ENCODE measurements around the gene NEK9. TPM values are rescaled to one million over a fixed set of nuclear protein-coding genes. Genes with fewer than 3 reads are reported as not detected.

The NEK9 gene
- total RNA-seq, 2 experiments from 2014 or later, result 74.9 to 81.6 TPM

DNA sequence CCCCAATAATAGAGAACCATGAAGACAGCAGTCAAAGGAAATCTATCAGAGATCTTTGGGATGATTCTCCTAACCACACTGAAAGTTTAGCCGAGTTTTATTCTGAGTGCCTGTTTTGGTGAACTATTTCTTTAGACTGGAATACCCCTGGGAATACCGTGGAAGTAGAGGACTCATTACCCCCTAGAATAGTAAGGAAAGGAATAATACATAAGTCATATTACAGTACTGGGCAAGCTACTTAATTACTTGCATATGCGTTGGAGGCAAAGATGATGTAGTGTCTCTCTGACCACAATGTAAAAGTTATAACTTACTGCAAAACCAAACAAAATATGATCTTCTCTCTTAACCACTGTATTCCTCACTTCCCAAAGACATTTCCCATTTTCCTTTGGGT lies 32.0 kb downstream of the NEK9 start:
- Mint-ChIP-seq H3K27me3 (no peaks in the 10 kb centered on the region), H3K27ac (peak overlapping the region; percentile 56), H3K9me3 (no peaks in the 10 kb centered on the region), H3K4me1 (no peaks in the 10 kb centered on the region), H3K4me3 (no peak overlapping the region), H3K36me3 (ENCODE audit: low read depth) (peaks cover 52% of the 10 kb centered on the region)
- ChIA-PET POLR2A (no interaction called here), CTCF (interaction anchor here (0.6 to 1.5 kb wide), 5 partner anchors 10 to 189 kb away, joined by 3 to 5 read pairs (median 3); no protein-coding TSS in a partner anchor)
- no peak for DNase-seq

DNA sequence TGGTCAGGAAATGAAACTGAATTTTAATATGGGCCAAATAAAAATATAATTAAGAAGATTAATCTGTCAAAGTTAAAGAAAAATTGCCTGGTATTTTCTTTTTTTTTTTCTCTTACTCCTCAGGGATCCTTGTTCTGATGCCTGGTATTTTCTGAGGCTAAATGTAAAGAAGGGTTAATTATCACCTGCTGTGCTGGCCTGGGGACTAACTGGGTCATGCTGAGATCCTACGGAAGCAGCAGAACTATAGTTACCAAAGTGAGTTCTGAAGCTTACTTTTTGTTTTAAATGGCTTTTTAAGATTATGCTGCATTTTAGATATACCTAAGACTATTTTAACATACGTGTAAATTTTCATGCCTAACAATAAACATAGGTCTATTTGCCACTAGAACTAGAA lies 34.1 kb downstream of the NEK9 start:
- H3K4me1 Mint-ChIP-seq, result no peaks in the 10 kb centered on the region
- no peak overlapping the region for H3K4me3 Mint-ChIP-seq
- no peak for DNase-seq
- no peaks in the 10 kb centered on the region for H3K27me3 Mint-ChIP-seq
- H3K27ac Mint-ChIP-seq, result no peak overlapping the region
- H3K9me3 Mint-ChIP-seq, result no peaks in the 10 kb centered on the region
- CTCF ChIA-PET, result no interaction called here
- peaks cover 36% of the 10 kb centered on the region for H3K36me3 Mint-ChIP-seq (ENCODE audit: low read depth)
- POLR2A ChIA-PET, result no interaction called here

DNA sequence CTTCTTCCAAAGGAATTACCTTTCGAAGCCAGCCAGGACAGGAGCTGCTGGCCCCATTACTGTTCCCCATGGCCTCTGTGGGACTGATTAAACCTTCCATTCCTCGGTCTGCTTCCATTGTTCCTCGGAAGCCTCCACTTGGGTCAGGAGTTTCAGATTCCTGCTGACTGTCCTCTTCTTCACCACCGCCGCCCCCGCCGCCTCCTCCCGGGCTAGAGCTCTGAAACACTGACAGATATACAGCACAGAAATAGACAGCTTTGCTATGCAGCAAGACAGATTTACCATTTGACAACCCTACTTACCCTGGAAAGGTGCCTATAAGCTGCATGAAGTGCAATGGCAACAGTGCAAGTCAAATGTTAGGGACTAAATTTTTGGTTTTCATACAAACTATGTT lies 35.6 kb downstream of the NEK9 start:
- H3K9me3 Mint-ChIP-seq, result no peaks in the 10 kb centered on the region
- no peaks in the 10 kb centered on the region for H3K27me3 Mint-ChIP-seq
- CTCF ChIA-PET, result interaction anchor here (1.2 kb wide), 1 partner anchor 9 kb away, joined by 5 read pairs; no protein-coding TSS in a partner anchor
- no peaks in the 10 kb centered on the region for H3K4me1 Mint-ChIP-seq
- H3K4me3 Mint-ChIP-seq, result no peak overlapping the region
- peaks cover 35% of the 10 kb centered on the region for H3K36me3 Mint-ChIP-seq (ENCODE audit: low read depth)
- no peak for DNase-seq
- POLR2A ChIA-PET, result no interaction called here
- no peak overlapping the region for H3K27ac Mint-ChIP-seq

DNA sequence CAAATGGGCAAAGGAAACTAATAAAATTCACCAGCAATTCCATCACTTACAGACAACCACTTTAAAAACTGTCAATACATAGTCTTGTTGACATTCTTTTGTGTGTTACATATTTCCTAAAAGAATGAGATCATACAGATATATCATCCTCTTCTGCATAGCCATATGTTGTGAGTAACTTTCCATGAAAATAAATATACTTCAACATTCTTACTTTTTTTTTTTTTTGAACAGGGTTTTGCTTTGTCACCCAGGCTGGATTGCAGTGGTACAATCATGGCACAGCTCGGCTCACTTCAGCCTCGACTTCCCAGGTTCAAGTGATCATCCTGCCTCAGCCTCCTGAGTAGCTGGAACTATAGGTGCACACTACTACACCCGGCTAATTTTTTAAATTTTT lies 36.5 kb downstream of the NEK9 start:
- Mint-ChIP-seq H3K4me1 (no peaks in the 10 kb centered on the region), H3K27me3 (no peaks in the 10 kb centered on the region), H3K27ac (no peak overlapping the region), H3K4me3 (no peak overlapping the region), H3K9me3 (no peaks in the 10 kb centered on the region), H3K36me3 (ENCODE audit: low read depth) (peaks cover 34% of the 10 kb centered on the region)
- DNase-seq, result no peak
- CTCF ChIA-PET, result interaction anchor here (1.2 kb wide), 1 partner anchor 10 kb away, joined by 5 read pairs; no protein-coding TSS in a partner anchor
- POLR2A ChIA-PET, result no interaction called here

DNA sequence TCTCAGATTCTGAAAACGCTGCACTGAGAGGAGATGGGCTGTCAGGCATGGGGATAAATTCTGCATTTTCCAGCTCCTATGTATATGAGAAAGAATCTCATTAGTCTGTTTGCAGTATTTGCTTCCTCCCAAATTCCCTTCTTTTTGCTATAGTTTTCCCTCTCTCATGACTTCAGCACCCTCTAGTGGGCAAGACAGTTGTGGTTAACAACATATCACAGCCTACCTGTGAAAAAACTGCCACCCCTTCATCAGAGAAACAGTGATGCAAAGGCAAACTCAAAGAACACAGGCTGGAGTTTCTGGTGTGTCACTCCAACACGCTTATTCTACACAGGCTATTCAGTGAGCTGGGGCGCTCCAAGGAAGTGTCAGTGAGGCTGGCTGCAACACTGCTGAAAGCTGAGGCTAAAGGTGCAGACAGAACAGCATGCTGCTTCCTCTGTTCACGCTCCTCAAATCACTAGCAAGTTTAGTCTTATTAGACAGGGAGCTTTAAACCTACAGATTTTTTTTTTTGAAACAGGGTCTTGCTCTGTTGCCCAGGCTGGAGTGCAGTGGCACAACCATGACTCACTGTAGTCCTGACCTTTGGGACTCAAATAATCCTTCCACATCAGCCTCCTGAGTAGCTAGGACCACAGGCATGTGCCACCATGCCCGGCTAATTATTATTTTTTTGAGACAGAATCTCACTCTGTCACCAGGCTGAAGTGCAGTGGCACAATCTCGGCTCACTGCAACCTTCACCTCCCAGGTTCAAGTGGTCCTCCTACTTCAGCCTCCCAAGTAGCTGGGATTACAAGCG lies 38.1 kb downstream of the NEK9 start:
- POLR2A ChIA-PET, result interaction anchor here (0.6 kb wide), 1 partner anchor 293 kb away, joined by 3 read pairs; no protein-coding TSS in a partner anchor
- H3K36me3 Mint-ChIP-seq (ENCODE audit: low read depth), result peaks cover 35% of the 10 kb centered on the region
- CTCF ChIA-PET, result interaction anchor here (0.6 to 2.2 kb wide), 15 partner anchors 8 to 477 kb away, joined by 3 to 11 read pairs (median 3); partner anchors contain the start of genes AREL1, FCF1, LTBP2 and NEK9
- no peak overlapping the region for H3K4me3 Mint-ChIP-seq
- H3K27ac Mint-ChIP-seq, result peak overlapping the region; percentile 6
- no peaks in the 10 kb centered on the region for H3K27me3 Mint-ChIP-seq
- no peaks in the 10 kb centered on the region for H3K9me3 Mint-ChIP-seq
- H3K4me1 Mint-ChIP-seq, result no peaks in the 10 kb centered on the region
- DNase-seq, result peak; percentile 73

DNA sequence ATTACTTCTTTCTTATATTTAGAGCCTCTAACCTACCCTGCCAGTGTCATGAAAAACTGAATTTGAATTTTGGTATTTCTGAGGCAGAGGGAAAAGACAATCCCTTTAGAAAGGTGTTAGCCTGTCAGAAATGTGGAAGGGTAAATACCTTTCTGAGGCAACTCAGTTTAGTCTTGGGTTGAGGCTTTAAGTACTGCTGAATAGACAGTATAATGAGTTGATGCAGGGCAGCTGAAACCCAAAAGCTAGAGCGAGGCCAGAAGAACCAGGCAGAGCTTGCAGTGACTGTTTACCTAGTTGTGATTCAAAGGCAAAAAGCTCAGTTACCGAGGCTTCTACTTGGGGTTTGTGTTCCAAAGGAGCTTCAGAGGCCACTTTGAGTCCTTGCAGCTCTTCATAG lies 38.7 kb downstream of the NEK9 start:
- POLR2A ChIA-PET, result interaction anchor here (0.6 kb wide), 1 partner anchor 293 kb away, joined by 3 read pairs; no protein-coding TSS in a partner anchor
- Mint-ChIP-seq H3K27me3 (no peaks in the 10 kb centered on the region), H3K4me1 (no peaks in the 10 kb centered on the region), H3K36me3 (ENCODE audit: low read depth) (peaks cover 38% of the 10 kb centered on the region), H3K27ac (peak overlapping the region; percentile 6), H3K9me3 (no peaks in the 10 kb centered on the region), H3K4me3 (no peak overlapping the region)
- CTCF ChIA-PET, result interaction anchor here (0.6 to 2.2 kb wide), 14 partner anchors 9 to 476 kb away, joined by 3 to 11 read pairs (median 3); partner anchors contain the start of genes AREL1, FCF1, LTBP2 and NEK9
- DNase-seq, result no peak

DNA sequence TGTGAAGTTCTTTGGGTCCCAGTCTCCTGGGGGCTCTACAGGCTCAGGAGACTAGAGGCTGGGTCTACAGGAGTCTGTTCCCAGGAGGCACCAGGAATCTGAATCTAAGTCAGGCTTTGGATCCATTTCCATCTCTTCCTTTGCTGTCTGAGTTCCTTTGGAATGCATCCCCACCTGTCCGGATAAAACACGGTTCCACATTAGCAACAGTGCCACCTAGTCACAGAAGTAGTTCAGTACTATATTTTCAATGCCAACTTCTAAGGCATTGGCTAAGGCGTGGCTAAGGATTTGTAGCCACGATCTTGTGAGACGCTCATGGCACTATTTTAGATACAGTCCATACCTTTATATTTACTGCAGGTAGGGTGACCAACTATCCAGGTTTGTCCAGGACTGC lies 42.3 kb downstream of the NEK9 start:
- CTCF ChIA-PET, result interaction anchor here (1.0 to 1.3 kb wide), 2 partner anchors 15 to 135 kb away, joined by 3 to 4 read pairs; partner anchors contain the start of gene ZC2HC1C
- no peaks in the 10 kb centered on the region for H3K9me3 Mint-ChIP-seq
- H3K27ac Mint-ChIP-seq, result no peak overlapping the region
- H3K4me3 Mint-ChIP-seq, result no peak overlapping the region
- H3K36me3 Mint-ChIP-seq (ENCODE audit: low read depth), result peaks cover 40% of the 10 kb centered on the region
- POLR2A ChIA-PET, result no interaction called here
- no peaks in the 10 kb centered on the region for H3K4me1 Mint-ChIP-seq
- DNase-seq, result no peak
- H3K27me3 Mint-ChIP-seq, result no peaks in the 10 kb centered on the region

DNA sequence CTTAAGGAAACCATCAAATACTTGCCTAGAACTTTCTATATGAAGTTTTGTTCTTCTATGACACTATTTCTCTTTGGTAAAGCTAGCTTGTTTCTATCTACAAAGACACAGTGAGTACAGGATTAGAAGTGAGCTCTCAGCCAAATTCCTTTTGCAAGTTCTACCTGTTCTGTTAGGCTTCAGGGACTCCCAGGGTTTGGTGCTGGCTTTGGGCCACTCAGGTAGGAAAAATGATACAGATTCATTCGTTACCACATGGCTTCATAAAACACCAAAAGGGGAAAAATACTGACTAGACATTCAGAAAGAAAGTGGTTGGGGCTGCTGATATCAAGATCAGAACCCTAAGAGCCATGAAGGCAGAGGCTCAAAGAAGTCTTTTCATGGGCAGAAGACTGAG lies 43.6 kb downstream of the NEK9 start:
- Mint-ChIP-seq H3K36me3 (ENCODE audit: low read depth) (peaks cover 48% of the 10 kb centered on the region), H3K27me3 (no peaks in the 10 kb centered on the region), H3K4me3 (no peak overlapping the region), H3K27ac (no peak overlapping the region), H3K4me1 (peaks cover 5% of the 10 kb centered on the region), H3K9me3 (no peaks in the 10 kb centered on the region)
- CTCF ChIA-PET, result interaction anchor here (0.8 to 1.3 kb wide), 4 partner anchors 12 to 226 kb away, joined by 3 read pairs; partner anchors contain the start of gene ZC2HC1C
- DNase-seq, result no peak
- POLR2A ChIA-PET, result no interaction called here

DNA sequence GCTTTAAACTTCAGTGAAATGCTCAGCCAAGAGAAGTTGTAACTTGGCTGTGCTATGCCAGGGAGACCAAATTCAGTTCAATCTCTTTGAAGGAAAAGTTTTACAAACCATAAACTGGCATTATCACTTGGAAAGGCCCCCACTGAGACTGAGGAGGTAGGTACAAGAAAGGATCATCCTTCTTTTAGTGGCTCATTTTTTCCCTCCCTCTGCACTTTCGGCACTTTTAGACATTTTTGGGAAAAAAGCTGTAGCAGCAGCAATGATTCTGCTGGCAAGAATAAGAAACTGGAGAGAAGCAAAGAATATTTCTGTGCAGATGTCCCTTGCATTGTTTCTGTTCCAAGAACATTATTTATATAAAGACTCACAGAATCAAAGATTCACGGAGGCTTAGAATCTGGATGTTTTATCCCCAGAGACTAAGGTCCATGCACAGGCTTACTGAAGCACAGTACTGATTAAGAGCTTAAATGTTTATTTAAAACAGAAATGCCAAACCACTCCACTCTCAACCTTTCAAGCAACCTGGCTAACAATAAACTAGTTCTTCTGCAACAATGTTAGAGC lies 45.1 kb downstream of the NEK9 start:
- Mint-ChIP-seq H3K9me3 (no peaks in the 10 kb centered on the region), H3K27me3 (no peaks in the 10 kb centered on the region), H3K36me3 (ENCODE audit: low read depth) (peaks cover 39% of the 10 kb centered on the region), H3K4me3 (no peak overlapping the region), H3K27ac (no peak overlapping the region), H3K4me1 (peaks cover 20% of the 10 kb centered on the region)
- POLR2A ChIA-PET, result interaction anchor here (0.6 kb wide), 1 partner anchor 22 kb away, joined by 4 read pairs; no protein-coding TSS in a partner anchor
- no peak for DNase-seq
- CTCF ChIA-PET, result no interaction called here

DNA sequence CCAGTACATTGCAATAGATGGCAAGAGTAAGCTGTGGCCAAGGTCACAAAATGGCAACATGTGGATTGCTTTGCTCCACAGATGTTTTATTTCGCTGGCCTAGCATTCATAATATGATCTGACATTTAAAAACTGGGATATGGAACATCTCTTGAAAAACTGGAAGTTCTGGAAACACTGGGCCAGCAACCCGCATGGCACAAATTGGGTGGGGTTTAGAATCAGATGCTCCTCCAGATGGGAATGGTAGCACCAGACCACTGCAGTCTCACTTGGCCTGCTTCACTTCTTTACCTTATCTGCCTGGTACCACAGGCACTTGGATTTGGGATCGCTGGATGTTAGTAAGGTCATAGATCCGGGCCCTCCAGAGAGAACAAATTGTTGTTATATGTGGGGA lies 47.3 kb downstream of the NEK9 start:
- no peak overlapping the region for H3K4me3 Mint-ChIP-seq
- ChIA-PET POLR2A (no interaction called here), CTCF (no interaction called here)
- peaks cover 23% of the 10 kb centered on the region for H3K4me1 Mint-ChIP-seq
- H3K27me3 Mint-ChIP-seq, result no peaks in the 10 kb centered on the region
- DNase-seq, result no peak
- no peak overlapping the region for H3K27ac Mint-ChIP-seq
- no peaks in the 10 kb centered on the region for H3K9me3 Mint-ChIP-seq
- H3K36me3 Mint-ChIP-seq (ENCODE audit: low read depth), result peaks cover 29% of the 10 kb centered on the region

DNA sequence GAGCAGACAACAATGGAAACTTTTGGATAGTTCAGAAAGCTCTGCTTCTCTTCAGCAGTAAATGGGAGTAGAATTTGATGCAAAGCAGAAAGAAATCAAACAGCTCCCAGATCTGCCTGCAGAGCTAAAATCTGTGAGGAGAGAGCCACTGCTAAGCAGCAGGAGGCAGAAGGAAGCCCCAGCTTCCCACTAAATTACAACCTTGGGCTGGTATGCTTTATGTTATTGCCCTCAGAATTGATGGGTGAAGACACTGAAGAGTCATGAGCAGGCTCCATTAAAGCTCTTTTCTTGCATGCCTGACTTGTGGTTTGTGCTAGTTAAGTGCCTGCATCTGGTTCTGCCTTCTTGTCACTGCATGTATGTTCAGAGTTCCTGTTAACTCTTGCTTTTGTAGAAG lies 49.1 kb downstream of the NEK9 start:
- peaks cover 15% of the 10 kb centered on the region for H3K36me3 Mint-ChIP-seq (ENCODE audit: low read depth)
- DNase-seq, result peak; percentile 40
- H3K27ac Mint-ChIP-seq, result peak overlapping the region; percentile 84
- H3K4me1 Mint-ChIP-seq, result peaks cover 23% of the 10 kb centered on the region
- H3K9me3 Mint-ChIP-seq, result no peaks in the 10 kb centered on the region
- CTCF ChIA-PET, result interaction anchor here (0.6 kb wide), 1 partner anchor 48 kb away, joined by 3 read pairs; no protein-coding TSS in a partner anchor
- no peak overlapping the region for H3K4me3 Mint-ChIP-seq
- H3K27me3 Mint-ChIP-seq, result no peaks in the 10 kb centered on the region
- POLR2A ChIA-PET, result interaction anchor here (0.5 to 1.0 kb wide), 4 partner anchors 8 to 1878 kb away, joined by 3 to 4 read pairs (median 3); partner anchors contain the start of gene ZC2HC1C

DNA sequence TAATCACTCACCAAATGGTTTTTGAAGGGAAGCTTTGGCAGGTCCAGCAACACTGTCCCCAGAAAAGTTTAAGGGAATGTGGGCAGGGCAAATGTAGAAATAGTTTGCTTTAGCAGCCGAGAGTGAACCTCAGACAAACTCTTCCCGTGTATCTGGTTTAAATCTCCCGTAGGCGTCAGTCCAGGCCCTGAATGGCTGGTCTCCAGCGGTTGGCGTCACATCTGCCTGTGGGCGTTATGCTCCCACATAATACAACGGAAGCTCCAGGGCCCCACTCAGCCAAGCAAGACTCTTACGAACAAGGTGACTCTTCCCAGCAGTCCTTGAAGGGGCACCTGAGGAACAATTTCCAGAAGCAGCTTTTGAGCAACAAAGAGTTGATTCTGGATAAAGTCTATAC lies 56.5 kb downstream of the NEK9 start:
- Mint-ChIP-seq H3K36me3 (ENCODE audit: low read depth) (no peaks in the 10 kb centered on the region), H3K4me1 (peaks cover 14% of the 10 kb centered on the region), H3K27me3 (no peaks in the 10 kb centered on the region), H3K4me3 (no peak overlapping the region), H3K27ac (no peak overlapping the region), H3K9me3 (no peaks in the 10 kb centered on the region)
- ChIA-PET CTCF (interaction anchor here (1.7 kb wide), 1 partner anchor 124 kb away, joined by 4 read pairs; no protein-coding TSS in a partner anchor), POLR2A (no interaction called here)
- no peak for DNase-seq

DNA sequence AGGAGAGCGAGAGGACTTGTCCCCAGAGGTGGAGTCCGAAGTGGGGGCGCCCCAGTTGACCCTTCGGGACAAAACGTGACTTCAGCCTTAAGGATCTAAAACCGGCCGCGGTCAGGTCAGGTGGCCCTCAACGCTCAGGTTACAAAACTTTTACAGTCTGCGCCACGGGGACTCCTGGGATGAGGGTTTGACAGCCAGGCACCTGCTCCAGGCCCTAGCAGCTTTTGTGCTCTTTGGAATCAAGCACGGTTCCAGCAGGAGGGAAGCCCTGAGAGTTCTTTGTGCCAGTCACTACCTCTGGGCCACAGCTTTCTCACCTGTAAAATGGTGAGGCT lies 57.1 kb downstream of the NEK9 start:
- Mint-ChIP-seq H3K36me3 (ENCODE audit: low read depth) (no peaks in the 10 kb centered on the region), H3K4me1 (peaks cover 18% of the 10 kb centered on the region), H3K27me3 (no peaks in the 10 kb centered on the region), H3K27ac (no peak overlapping the region), H3K4me3 (no peak overlapping the region), H3K9me3 (no peaks in the 10 kb centered on the region)
- POLR2A ChIA-PET, result interaction anchor here (0.6 to 0.9 kb wide), 2 partner anchors 9 kb away, joined by 3 read pairs; no protein-coding TSS in a partner anchor
- no peak for DNase-seq
- CTCF ChIA-PET, result interaction anchor here (0.6 to 1.7 kb wide), 4 partner anchors 14 to 191 kb away, joined by 3 to 4 read pairs (median 4); no protein-coding TSS in a partner anchor

Measured in activated CD4-positive, alpha-beta T cell treated with anti-CD3 and anti-CD28 coated beads, Interleukin-2, amount 10 ng/mL, durations not matched to agents 7 days and 5 days (primary cell).